ENCODE data around the gene TRIM59.

Gene TRIM59

DNA sequence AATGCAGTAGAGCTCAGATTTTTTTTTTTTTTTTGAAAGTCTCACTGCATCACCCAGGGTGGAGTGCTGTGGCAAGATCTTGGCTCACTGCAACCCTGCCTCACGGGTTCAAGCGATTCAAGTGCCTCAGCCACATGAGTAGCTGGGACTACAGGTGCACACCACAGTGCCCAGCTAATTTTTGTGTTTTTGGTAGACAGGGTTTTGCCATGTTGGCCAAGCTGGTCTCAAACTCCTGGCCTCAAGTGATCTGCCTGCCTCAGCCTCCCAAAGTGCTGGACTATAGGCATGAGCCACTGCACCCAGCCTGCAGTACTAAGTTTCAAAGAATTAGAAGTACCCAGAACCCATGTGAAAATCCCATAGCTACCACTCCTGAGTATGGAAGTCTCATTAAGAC lies 14.5 kb downstream of the TRIM59 start:
- no peaks in the 10 kb centered on the region for H3K4me1 ChIP-seq (ENCODE audit: control insufficient read depth in 1 of 2, insufficient read depth in 2 of 2, low read length in 2 of 2)
- H2AK5ac ChIP-seq (ENCODE audit: low read length) = no peak overlapping the region

DNA sequence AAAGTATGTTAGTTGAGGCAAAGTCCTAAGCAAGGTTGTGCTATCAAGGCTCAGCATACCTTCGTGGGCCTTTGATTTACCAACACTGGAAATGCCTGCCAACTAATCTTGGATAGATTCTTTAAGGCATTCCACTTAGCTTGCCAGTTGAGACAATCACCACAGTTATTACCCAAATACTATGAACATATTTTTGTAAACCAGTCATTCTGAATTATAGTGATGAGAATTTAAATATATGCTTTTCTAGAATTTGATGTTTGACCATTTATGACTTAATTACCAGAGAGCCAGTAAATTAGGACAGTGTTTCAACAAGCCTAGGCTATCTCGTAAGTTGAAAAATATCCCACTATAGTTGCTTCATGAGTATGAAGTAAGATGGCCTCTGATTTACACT lies 15.5 kb downstream of the TRIM59 start:
- H3K14ac ChIP-seq (ENCODE audit: low read length) = no peak overlapping the region
- no peak overlapping the region for H3K23ac ChIP-seq (ENCODE audit: low read length)
- H2AK5ac ChIP-seq (ENCODE audit: low read length) = no peak overlapping the region
- H3K27me3 ChIP-seq (ENCODE audit: insufficient read depth, low read length) = no peaks in the 10 kb centered on the region
- no peak overlapping the region for H3K9ac ChIP-seq (ENCODE audit: low read length)
- H4K12ac ChIP-seq (ENCODE audit: low read depth, low read length) = no peak overlapping the region
- no peak overlapping the region for H2AFZ ChIP-seq (ENCODE audit: insufficient read depth, low read length, poor library complexity)
- H2BK12ac ChIP-seq (ENCODE audit: low read length) = no peak overlapping the region
- no peaks in the 10 kb centered on the region for H3K79me2 ChIP-seq (ENCODE audit: control insufficient read depth, insufficient read depth, low read length, poor library complexity)
- WGBS (ENCODE audit: extremely low coverage, insufficient coverage, insufficient read length) = no CpG with 5 or more reads among the region's 2 CpGs
- no peak overlapping the region for H2BK5ac ChIP-seq (ENCODE audit: low read depth, low read length, poor library complexity)
- H3K9me3 ChIP-seq (ENCODE audit: insufficient read depth, low read depth, low read length) = no peaks in the 10 kb centered on the region
- H3K18ac ChIP-seq (ENCODE audit: low read length) = no peak overlapping the region
- no peaks in the 10 kb centered on the region for H3K79me1 ChIP-seq (ENCODE audit: low read length)
- H3K36me3 ChIP-seq (ENCODE audit: control insufficient read depth in 1 of 2, insufficient read depth in 2 of 2, low read length in 2 of 2) = peaks cover 17 to 21% of the 10 kb centered on the region in 2 experiments
- DNase-seq = no peak
- H3K4me2 ChIP-seq (ENCODE audit: low read length) = no peak overlapping the region
- no peak overlapping the region for H3K4me3 ChIP-seq (ENCODE audit: low read depth, low read length)
- H3K4ac ChIP-seq (ENCODE audit: low read depth, low read length) = no peak overlapping the region
- no peak overlapping the region for H3K27ac ChIP-seq (ENCODE audit: low read depth, low read length)
- H4K91ac ChIP-seq (ENCODE audit: low read depth, low read length) = no peak overlapping the region
- H3K4me1 ChIP-seq (ENCODE audit: control insufficient read depth in 1 of 2, insufficient read depth in 2 of 2, low read length in 2 of 2) = no peaks in the 10 kb centered on the region
- H2BK120ac ChIP-seq (ENCODE audit: insufficient read depth, low read length, poor library complexity) = no peak overlapping the region
- no peak overlapping the region for H4K8ac ChIP-seq (ENCODE audit: low read depth, low read length)

More for the DNA sequence above, 14.5 kb downstream of the TRIM59 start:
- Histone ChIP-seq H3K79me1 (ENCODE audit: low read length) (no peaks in the 10 kb centered on the region), H2BK5ac (ENCODE audit: low read depth, low read length, poor library complexity) (no peak overlapping the region), H4K12ac (ENCODE audit: low read depth, low read length) (no peak overlapping the region), H3K23ac (ENCODE audit: low read length) (no peak overlapping the region), H3K36me3 (ENCODE audit: control insufficient read depth in 1 of 2, insufficient read depth in 2 of 2, low read length in 2 of 2) (peaks cover 10 to 18% of the 10 kb centered on the region in 2 experiments), H3K9me3 (ENCODE audit: insufficient read depth, low read depth, low read length) (no peaks in the 10 kb centered on the region), H3K27me3 (ENCODE audit: insufficient read depth, low read length) (no peaks in the 10 kb centered on the region), H2BK120ac (ENCODE audit: insufficient read depth, low read length, poor library complexity) (no peak overlapping the region), H3K4ac (ENCODE audit: low read depth, low read length) (no peak overlapping the region), H4K8ac (ENCODE audit: low read depth, low read length) (no peak overlapping the region), H3K18ac (ENCODE audit: low read length) (no peak overlapping the region), H3K4me3 (ENCODE audit: low read depth, low read length) (no peak overlapping the region), H3K9ac (ENCODE audit: low read length) (no peak overlapping the region), H3K27ac (ENCODE audit: low read depth, low read length) (no peak overlapping the region), H2BK12ac (ENCODE audit: low read length) (no peak overlapping the region), H2AFZ (ENCODE audit: insufficient read depth, low read length, poor library complexity) (no peak overlapping the region), H4K91ac (ENCODE audit: low read depth, low read length) (no peak overlapping the region), H3K79me2 (ENCODE audit: control insufficient read depth, insufficient read depth, low read length, poor library complexity) (no peaks in the 10 kb centered on the region), H3K4me2 (ENCODE audit: low read length) (no peak overlapping the region), H3K14ac (ENCODE audit: low read length) (no peak overlapping the region)
- DNase-seq = no peak
- no CpG with 5 or more reads among the region's 2 CpGs for WGBS (ENCODE audit: extremely low coverage, insufficient coverage, insufficient read length)

DNA sequence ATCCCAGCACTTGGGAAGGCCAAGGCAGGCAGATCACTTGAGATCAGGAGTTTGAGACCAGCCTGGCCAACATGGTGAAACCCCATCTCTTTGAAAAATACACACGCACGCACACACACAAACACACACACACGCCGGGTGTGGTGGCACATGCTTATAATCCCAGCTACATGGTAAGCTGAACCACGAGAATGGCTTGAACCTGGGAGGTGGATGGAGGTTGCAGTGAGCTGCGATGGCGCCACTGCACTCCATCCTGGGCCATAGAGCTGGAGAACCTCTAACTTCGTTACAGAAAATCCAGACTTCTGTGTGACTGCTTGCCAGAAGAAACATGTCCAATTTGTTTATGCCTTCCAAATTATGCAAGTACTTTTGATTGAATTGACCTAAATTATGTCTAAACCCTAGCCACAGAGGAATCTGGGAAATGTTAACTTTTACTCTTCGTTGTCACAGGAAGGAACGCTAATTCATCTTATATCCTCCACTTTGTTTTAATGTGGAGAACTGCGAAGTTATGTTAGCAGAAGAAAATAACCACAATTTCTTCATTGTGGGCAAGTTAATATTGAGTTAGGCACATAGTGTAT lies 21.7 kb downstream of the TRIM59 start:
- Histone ChIP-seq H3K23ac (ENCODE audit: low read length) (no peak overlapping the region), H3K4ac (ENCODE audit: low read depth, low read length) (no peak overlapping the region), H2AK5ac (ENCODE audit: low read length) (no peak overlapping the region), H3K36me3 (ENCODE audit: control insufficient read depth in 1 of 2, insufficient read depth in 2 of 2, low read length in 2 of 2) (peaks cover 18 to 31% of the 10 kb centered on the region in 2 experiments), H2BK5ac (ENCODE audit: low read depth, low read length, poor library complexity) (no peak overlapping the region), H3K27me3 (ENCODE audit: insufficient read depth, low read length) (no peaks in the 10 kb centered on the region), H2BK120ac (ENCODE audit: insufficient read depth, low read length, poor library complexity) (no peak overlapping the region), H3K4me3 (ENCODE audit: low read depth, low read length) (no peak overlapping the region), H3K4me1 (ENCODE audit: control insufficient read depth in 1 of 2, insufficient read depth in 2 of 2, low read length in 2 of 2) (no peaks in the 10 kb centered on the region), H3K79me1 (ENCODE audit: low read length) (no peaks in the 10 kb centered on the region), H4K8ac (ENCODE audit: low read depth, low read length) (no peak overlapping the region), H3K4me2 (ENCODE audit: low read length) (no peak overlapping the region), H4K12ac (ENCODE audit: low read depth, low read length) (no peak overlapping the region), H4K91ac (ENCODE audit: low read depth, low read length) (no peak overlapping the region), H3K9me3 (ENCODE audit: insufficient read depth, low read depth, low read length) (no peaks in the 10 kb centered on the region), H3K9ac (ENCODE audit: low read length) (no peak overlapping the region), H2BK12ac (ENCODE audit: low read length) (no peak overlapping the region), H3K14ac (ENCODE audit: low read length) (no peak overlapping the region), H3K27ac (ENCODE audit: low read depth, low read length) (no peak overlapping the region), H3K79me2 (ENCODE audit: control insufficient read depth, insufficient read depth, low read length, poor library complexity) (no peaks in the 10 kb centered on the region), H2AFZ (ENCODE audit: insufficient read depth, low read length, poor library complexity) (no peak overlapping the region), H3K18ac (ENCODE audit: low read length) (no peak overlapping the region)
- no CpG with 5 or more reads among the region's 11 CpGs for WGBS (ENCODE audit: extremely low coverage, insufficient coverage, insufficient read length)
- no peak for DNase-seq

DNA sequence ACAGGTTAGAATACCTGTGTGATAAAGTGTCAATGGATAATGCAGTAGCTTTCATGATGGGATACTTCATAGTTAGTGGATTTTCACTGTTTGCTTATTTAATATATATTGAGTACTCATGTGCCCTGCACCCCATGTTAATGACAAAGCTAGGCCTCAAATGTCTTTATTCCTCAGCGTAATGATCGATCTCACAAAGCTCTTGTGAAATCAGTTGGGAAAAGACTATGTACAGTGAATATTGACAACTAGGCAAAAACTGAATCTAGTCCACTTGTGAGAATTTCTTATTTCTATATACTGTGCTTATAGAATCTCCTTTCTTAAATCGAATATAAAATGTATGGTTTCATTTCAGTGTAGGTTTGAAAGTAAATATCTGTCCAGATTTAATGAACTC lies 32.3 kb downstream of the TRIM59 start:
- H3K36me3 ChIP-seq (ENCODE audit: control insufficient read depth in 1 of 2, insufficient read depth in 2 of 2, low read length in 2 of 2) = peaks cover 19 to 26% of the 10 kb centered on the region in 2 experiments
- H4K8ac ChIP-seq (ENCODE audit: low read depth, low read length) = no peak overlapping the region
- H3K79me1 ChIP-seq (ENCODE audit: low read length) = no peaks in the 10 kb centered on the region
- no peak overlapping the region for H3K4me2 ChIP-seq (ENCODE audit: low read length)
- no peak overlapping the region for H2BK120ac ChIP-seq (ENCODE audit: insufficient read depth, low read length, poor library complexity)
- H3K14ac ChIP-seq (ENCODE audit: low read length) = no peak overlapping the region
- H3K18ac ChIP-seq (ENCODE audit: low read length) = no peak overlapping the region
- H4K91ac ChIP-seq (ENCODE audit: low read depth, low read length) = no peak overlapping the region
- no peak overlapping the region for H2AFZ ChIP-seq (ENCODE audit: insufficient read depth, low read length, poor library complexity)
- no peak overlapping the region for H3K27ac ChIP-seq (ENCODE audit: low read depth, low read length)
- no peak overlapping the region for H3K9ac ChIP-seq (ENCODE audit: low read length)
- H2BK5ac ChIP-seq (ENCODE audit: low read depth, low read length, poor library complexity) = no peak overlapping the region
- no peak overlapping the region for H3K23ac ChIP-seq (ENCODE audit: low read length)
- H3K4me3 ChIP-seq (ENCODE audit: low read depth, low read length) = no peak overlapping the region
- no peaks in the 10 kb centered on the region for H3K79me2 ChIP-seq (ENCODE audit: control insufficient read depth, insufficient read depth, low read length, poor library complexity)
- WGBS (ENCODE audit: extremely low coverage, insufficient coverage, insufficient read length) = no CpG with 5 or more reads among the region's 3 CpGs
- no peak overlapping the region for H2BK12ac ChIP-seq (ENCODE audit: low read length)
- no peaks in the 10 kb centered on the region for H3K9me3 ChIP-seq (ENCODE audit: insufficient read depth, low read depth, low read length)
- H3K27me3 ChIP-seq (ENCODE audit: insufficient read depth, low read length) = no peaks in the 10 kb centered on the region
- no peak overlapping the region for H4K12ac ChIP-seq (ENCODE audit: low read depth, low read length)
- DNase-seq = no peak
- H2AK5ac ChIP-seq (ENCODE audit: low read length) = no peak overlapping the region
- H3K4me1 ChIP-seq (ENCODE audit: control insufficient read depth in 1 of 2, insufficient read depth in 2 of 2, low read length in 2 of 2) = no peaks in the 10 kb centered on the region
- H3K4ac ChIP-seq (ENCODE audit: low read depth, low read length) = no peak overlapping the region

All from trophoblast cell (in vitro differentiated cells and primary cell).